GM21723 (cell line): ENCODE data around the gene RAP1GAP2.

Source experiments
- ATAC-seq: cut with Tn5 transposase; IDR thresholded peaks from one replicate; pipeline ENCODE4 v1.9.1; 2021; ENCODE audit warnings: mild to moderate bottlenecking, moderate library complexity; ENCODE audit not compliant: unreplicated experiment

Gene RAP1GAP2

DNA sequence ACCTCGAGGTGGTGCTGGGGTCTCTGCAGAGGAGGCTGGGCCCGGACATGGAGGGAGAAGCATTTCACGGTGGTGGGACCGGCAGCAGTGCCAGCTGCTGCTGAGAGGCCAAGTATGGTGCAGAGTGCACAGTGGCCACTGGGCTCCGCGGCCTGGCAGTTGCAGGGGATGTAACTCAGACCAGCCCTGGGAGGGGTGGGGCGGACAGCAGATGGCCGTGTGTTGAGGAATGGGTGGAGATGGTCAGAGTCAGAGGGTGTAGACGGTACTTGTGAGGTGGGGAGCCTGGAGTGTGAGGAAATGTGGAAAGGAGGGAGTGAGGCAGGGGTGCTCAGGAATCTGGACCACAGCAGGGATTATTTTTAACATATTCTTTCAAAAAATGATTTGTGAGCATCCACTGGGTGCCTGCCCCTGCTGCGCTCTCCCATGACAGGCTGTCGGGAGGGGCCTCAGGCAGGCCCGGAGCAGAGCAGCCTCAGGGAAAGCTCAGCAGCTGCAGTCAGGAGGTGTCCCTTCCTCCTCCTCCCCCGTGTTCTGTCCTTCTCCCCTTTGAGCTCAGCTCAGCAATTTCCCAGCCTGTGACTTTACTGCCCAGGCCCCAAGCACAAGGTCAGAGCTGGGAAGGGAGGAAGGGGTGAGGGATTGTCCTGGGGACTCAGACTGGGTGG lies 113.1 kb downstream of the RAP1GAP2 start:
- no peak for ATAC-seq

DNA sequence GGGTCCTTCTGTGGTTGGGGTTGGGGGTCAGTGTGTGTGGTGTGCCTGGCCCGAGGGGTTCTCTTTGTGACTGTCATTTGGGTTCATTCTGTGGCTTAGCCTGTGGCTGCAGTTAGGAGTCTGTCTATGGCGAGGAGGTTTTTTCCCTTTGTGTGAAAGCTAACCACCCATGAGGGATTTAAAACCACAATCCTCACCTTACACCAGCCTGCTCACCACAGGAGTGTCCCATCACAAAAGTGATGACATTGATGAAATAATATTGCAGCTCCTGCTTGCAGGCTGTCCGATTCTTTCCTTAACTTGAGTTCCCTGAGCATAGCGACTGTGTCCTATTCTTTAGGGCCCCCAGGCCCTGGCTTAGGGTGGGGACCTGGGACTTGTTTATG lies 113.6 kb downstream of the RAP1GAP2 start:
- ATAC-seq: no peak

DNA sequence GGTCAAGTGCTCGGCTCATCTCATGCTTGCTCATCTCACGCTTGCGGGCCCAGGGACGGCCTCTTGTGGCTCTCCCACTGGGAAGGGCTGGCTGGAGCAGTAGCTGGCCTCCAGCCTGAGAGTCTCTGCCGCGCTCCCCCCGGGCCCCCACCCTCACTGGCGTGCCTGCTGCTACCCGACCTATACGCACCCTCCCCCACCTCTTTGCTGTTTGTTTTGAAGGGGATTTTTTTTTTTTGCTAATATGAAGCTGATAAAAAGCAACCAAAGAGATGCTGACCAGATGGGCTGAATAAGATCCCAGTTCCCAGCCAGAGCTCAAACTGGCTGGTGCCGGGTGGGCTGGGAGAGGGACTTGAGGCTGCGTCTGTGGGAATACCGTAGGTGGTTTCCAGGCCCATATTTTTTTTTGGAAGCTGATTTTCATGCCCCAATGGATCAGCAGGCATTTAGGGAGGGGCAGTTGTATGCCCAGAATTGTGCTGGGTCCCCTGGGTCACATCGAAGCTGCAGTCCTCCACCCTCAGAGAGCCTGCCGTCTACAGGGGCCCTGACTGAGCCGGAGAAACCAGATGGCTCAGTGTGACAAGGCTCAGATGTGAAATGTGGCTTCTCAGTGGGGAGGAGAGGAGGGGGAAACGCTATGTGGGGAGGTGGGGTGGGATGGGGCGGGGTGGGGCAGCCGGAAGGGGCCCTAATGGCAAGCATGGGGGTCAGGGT lies 115.0 kb downstream of the RAP1GAP2 start:
- ATAC-seq: no peak

DNA sequence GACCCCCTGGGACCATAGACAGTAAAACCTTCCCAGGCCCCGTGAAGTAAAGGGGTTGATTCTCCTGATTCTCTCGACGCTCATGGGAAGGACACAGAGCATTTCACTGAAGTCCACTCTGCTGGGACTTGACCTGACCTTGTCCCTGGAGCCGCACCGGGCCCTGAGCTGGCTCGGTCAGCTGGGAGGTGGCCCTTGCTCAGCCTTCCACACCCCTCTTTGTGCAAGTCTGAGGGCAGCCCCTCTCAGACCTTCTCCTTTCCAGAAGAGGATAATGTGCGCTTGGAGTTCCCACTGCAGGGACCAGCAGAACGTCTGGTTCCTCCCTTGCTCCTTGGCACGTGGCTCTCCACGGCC lies 115.5 kb downstream of the RAP1GAP2 start:
- ATAC-seq: no peak

DNA sequence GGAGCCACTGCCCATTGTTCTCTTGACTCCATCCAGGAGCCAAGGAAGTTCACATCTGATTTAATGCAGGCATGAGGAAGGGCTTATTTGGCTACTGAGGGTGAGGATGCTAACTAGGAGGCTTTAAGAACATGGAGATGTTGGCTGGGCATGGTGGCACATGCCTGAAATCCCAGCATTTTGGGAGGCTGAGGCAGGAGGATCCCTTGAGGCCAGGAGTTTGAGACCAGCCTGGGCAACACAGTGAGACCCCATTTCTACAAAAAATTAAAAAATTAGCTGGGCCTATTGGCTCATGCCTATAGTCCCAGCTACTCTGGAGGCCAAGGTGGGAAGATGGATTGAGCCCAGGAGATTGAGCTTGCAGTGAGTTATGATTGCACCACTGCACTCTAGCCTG lies 116.5 kb downstream of the RAP1GAP2 start:
- no peak for ATAC-seq

DNA sequence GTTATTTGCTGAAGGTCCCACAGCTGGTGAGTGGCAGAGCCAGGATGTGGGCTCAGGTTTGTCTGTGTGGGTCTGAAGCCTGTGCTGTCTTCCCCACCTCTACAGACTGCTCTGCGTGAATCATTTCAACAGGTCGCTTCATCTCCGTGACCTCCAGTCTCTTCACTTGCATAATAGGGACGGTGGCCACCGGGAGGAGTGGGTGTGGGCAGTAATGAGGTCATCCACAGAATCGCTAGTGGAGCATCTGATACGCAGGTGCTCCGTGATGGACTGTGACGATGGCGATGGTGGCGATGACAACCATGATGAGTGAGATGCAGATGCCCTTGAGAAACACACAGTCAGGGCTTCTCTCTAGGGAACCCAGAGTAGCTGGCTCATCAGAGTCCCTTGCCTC lies 120.2 kb downstream of the RAP1GAP2 start:
- no peak for ATAC-seq

DNA sequence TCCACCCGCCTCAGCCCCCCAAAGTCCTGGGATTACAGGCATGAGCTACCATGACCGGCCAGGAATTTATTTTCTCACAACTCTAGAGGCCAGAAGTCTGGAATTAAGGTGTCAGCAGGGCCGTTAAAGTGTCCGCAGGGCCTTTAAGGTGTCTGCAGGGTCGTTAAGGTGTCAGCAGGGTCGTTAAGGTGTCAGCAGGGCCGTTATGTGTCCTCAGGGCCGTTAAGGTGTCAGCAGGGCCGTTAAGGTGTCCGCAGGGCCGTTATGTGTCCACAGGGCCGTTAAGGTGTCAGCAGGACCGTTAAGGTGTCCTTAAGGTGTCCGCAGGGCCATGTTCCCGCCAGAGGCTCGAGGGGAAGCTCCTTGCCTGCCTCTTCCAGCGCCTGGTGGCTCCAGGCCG lies 125.2 kb downstream of the RAP1GAP2 start:
- no peak for ATAC-seq

DNA sequence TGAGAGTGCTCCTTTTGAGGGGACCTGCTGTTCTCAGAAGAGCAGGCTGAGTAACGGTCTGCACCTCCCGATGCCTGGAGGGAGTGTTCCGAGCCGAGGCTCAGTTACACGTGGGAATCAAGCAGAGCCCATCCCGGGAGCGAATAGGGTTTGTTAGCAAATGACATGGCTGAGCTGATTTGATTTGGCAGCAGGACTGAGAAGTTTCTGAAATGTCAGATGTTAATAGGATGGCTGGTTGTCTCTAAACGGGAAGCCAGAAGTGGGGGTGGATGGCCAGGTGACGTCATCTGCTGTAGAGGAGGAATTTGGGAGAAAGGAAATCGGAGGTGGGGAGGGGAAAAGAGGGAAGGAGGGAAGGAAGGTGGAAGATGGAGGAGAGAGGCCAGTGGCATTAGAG lies 128.0 kb downstream of the RAP1GAP2 start:
- ATAC-seq: no peak

DNA sequence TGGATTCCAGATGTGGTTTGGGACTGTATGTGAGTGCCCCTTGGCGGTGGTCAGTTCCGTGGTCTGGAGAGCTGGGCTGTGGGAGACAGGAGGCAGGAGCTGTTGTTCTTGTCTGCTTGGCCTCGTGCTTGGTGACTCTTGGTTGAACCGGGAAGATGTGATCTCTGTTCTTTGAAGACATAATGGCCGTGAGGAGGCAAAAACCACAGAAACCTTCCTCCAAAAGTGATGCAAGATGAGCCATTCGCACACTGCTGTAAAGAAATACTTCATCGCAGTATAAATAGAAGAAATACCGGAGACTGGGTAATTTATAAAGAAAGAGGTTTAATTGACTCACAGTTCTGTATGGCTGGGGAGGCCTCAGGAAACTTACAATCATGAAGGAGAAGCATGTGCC lies 128.8 kb downstream of the RAP1GAP2 start:
- ATAC-seq: no peak

DNA sequence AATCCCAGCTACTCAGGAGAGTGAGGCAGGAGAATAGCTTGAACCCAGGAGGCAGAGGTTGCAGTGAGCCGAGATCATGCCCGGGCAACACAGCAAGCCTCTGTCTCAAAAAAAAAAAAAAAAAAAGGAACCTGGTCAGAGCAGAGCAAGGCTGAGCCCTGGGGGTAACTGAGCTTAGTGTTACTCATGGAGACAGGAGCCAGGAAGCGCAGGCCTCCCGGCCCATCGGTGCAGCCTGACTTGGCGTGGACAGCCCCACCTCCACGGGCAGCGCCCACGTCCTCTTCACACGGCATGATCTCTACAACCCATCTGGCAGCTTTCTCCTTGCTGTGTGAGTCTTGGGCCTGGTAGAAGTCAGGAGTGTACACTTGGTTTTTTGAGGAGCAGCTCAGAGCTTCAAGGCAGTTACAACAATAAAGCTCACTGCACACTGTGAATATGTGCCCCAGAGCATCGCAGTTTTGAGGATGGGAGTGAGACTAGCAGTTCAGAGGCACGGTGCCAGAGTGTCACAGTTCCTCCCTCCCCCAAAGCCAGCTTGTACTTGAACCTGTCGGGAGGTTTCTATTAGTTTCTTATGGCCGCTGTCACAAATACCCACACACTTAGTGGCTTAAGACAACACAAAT lies 129.9 kb downstream of the RAP1GAP2 start:
- no peak for ATAC-seq

DNA sequence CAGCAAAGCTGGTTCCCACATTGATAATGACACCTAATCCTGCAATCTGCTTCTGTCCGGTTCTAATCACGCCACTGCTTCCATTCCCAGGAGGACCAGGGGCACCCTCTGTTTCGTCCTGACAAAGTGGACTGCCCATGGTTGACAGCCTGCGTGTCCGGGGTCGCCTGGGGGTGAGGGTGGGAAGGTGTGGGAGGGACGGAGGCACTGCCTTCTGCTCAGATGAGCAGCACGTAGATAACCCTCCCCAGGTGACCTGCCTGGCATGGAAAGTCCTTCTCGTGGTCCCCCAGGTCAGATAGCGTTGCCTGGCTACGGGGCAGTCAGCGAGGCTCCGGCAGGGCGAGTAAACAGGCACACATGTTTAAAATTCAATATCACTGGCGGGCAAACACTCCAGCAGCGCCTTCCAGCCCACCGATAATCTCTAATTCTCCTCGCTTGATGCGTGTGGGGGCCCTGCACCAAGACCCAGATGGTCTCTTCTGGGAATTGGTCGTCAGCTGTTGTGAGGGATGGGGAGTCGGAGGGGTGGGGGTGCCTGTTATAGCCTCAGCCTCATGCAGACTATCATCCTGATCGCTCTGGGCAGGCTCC lies 132.2 kb downstream of the RAP1GAP2 start:
- ATAC-seq: no peak

DNA sequence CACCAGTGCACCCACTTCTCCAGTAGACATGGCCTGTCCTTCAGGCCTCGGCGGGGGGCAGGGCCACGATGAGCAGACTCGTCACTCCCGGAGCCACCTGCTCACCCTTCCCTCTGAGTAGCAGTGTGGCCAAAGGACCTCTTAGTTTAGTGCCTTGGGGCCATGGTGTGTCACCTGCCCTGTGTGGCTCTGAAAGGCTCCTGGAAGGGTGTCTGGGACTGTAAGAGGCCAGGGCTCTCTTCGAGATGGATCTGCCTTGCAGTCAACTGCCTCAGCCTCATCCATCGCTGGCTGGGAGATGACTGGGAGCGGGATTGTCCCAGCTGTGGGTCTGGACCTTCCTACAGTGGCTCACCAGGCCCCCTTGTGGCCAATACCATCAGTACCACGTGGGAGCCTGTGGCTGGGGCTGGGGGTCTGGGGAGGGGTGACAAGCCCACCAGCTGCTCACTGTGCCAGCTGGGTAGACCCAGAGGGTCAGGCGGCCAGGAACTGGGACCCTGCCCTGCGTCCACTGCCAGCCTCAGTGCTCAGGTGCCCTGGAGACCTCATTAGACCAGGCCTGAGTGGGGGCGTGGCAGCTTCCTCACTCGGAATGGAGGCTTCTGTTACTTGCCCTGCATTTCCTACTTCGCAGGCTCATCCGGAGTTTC lies 133.8 kb downstream of the RAP1GAP2 start:
- ATAC-seq: no peak

DNA sequence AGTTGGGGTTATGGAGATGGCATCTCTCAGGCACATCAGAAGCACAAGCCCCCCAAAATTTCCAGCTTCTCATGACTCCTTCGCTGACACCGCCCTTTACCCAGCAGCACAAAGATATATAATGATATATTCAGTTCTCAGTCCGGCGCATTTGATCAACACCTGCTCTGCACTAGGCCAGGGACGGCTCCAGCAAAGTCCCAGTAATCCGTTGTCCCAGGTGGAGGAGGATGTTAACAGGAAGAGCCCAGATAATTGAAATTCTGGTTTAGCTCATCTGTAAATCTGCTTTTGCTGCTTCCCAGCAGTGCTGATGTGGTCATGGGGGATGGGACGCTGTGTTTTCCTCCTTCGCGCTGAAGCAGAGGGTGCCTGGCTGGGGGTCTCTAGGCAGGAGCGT lies 135.6 kb downstream of the RAP1GAP2 start:
- no peak for ATAC-seq

DNA sequence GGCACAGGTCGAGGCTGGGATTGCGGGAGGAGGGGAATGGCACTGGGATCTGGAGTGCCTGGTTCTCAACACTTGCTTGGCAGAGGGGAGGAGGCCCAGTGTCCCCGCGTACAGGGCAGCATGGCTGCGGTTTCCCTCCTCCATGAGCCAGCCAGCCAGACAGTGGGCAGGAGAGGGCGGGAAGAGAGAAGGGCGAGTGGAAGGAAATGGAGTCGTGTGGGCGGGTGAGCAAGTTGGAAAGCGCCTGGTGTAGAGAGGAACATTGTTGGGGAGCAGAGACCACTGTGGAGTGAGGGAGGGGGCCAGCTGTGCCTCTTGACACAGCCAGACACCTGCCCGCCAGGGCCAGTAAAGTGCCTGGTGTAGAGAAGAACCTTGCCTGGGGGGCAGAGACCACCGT lies 136.7 kb downstream of the RAP1GAP2 start:
- no peak for ATAC-seq

DNA sequence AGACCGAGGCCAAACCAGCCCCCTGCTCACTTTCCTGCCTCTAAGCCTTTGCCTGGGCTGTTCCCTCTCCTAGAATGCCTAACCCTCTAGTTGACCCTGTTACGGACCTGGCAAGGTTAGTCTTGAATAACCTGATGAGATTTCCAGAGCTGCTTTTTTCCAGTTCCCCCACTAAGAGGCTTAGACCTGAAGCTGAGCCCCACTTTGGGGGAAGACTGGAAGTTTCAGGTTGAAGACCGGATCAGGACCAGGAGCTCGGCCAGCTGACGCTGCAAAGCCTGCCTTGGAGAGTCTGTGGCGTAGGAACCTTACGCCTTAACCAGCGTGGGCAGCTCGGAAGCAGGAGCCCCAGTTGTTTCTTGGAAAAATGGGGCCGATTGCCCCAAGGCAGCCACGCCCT lies 137.4 kb downstream of the RAP1GAP2 start:
- ATAC-seq: no peak

DNA sequence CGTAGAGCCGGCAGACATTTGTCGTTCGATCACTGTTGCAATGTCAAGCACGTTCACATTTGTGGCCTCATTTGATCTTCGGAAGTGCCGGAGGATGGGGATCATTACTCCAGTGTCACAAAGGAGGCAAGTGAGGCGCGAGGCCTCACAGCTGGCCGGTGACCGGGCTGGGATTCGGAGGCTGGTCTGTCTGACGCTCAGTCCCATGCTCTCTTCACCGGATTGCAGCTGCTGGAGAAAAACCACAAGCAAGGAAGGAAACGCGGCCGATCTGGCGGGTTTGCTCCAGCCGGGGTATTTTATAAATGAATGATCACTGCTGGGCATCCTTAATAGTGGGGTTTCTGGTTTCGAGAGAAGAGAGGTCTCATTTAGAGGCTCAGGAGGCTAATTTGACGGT lies 139.4 kb downstream of the RAP1GAP2 start:
- ATAC-seq: no peak

DNA sequence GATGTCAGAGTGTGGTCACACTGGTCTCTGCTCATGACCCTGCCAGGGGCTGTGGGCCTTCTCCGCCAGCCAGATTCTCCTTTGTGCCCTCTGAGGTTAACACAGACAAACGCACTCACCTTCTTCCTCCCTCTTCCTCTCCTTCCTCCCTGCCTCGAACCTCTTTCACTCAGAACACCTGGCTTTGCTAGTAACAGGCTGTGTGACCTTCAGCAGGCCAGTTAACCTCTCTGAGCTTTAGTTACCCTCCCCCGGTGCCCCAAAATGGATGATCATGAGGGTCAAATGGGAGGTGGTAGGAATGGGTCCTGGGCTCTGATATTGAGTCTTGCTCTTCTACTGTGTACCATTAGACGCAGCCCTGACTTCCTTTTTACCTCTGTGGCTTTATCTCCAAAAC lies 140.1 kb downstream of the RAP1GAP2 start:
- ATAC-seq: no peak

DNA sequence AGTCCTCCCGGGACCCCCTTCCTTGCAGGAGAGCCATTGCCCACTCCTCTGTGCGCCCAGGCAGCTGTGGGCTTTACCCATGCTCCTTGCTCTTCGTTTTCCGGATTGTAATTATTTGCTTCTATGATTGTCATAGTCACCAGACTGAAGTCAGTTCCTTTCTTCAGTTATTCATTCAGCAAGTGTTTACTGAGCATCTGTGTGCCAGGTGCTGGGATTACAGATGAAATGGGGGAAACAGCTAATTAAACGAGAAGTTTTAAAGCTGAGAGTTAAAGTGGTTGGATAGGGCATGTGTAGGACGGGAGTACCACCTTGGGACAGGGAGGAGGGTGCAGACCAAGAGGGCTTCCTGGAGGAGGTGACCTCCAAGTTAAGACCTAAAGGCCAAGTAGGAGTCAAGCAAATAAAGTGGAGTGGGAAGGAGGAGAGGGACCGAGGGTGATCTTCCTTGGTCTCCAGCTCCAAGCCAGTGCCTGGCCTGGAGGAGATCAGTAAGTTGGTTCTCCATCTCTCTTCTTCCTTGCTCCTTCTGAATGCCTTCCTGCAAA lies 140.6 kb downstream of the RAP1GAP2 start:
- no peak for ATAC-seq

DNA sequence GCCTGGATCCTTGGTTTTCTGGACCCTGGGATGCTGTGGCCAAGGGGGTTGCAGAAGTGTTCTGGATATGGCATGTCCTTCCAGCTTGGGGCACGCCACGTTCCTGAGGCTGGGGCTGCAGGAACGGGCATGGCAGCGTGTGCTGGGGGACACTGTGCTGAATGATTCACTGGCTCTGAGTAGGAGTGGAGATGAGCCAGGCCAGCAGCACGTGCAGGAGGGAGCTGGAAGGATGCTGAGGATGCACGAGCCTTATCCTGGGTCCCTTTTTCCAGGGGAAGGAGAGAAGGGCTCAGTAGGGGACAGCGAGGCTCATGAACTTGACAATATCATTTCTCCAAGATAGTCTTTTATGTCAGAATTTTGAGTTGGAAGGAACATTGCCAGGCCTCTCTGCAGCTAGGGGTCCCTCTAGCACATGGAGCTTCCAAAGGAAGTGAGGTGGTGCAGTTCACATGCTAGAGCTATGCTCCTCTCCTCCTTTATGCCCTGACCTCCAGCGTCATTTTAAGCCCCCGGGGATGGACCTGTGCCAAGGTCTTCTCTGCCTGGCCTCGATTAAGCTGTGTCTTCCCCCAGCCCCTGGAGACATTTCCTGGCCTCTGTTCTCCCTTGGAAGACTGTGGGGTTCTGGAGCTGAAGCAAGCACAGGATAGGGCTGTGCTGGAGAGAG lies 141.2 kb downstream of the RAP1GAP2 start:
- no peak for ATAC-seq

DNA sequence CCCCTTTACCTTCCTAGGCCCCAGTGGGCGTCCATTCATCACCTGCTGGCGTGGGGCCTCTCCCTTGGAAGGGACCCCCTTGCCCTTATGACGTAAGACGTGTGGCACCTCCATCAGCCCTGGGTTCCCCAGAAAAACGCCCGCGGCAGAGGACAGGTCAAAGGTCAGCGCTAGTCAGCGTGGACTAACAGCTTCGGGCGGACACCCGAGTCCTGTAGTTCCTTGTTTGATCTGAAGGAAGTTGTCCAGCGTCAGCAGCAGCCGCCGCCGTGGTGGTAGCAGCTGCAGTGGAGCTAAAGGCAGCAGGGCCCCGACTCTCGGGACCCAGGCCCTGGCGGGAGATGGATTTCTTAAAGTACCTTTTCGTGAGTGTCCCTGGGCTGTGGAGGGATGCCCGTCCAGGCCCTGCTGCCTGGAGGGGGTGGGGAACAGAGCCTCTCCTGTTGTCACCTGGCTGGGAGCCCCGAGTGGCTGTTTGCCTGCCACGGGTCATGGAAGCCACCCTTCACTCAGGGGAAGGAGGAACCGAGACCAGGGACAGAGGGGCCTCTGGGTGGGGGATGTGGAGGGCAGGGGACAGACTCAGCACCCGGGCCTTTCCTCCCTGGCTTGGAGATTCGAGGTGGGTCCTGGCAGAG lies 143.6 kb downstream of the RAP1GAP2 start:
- ATAC-seq: no peak
